H1 (cell line): ENCODE results near the gene SLC4A9. TPM values are rescaled to one million over a fixed set of nuclear protein-coding genes. Genes with fewer than 3 reads are reported as not detected.
A peak's percentile ranks its signal among the peaks of the same experiment; 100 is the strongest.

Experiments
- BRCA1 ChIP-seq: IDR thresholded peaks from 2 replicates; pipeline ENCODE4 v1.6.1; 2012; ENCODE audit warnings: low read depth, low read length, improper control_type of control experiment
- NRF1 ChIP-seq: IDR thresholded peaks from 2 replicates; pipeline ENCODE4 v1.6.1; 2011; ENCODE audit warnings: mild to moderate bottlenecking, low read depth, low read length, improper control_type of control experiment
- PHF8 ChIP-seq: fragments of 200-600 bp; sonication (generic); conservative IDR thresholded peaks from 2 replicates; pipeline ENCODE4 v1.7.1; 2012; ENCODE audit warnings: low read depth, mild to moderate bottlenecking, inconsistent platforms, low read length, moderate library complexity
- RNF2 ChIP-seq: fragments of 200-900, 300-1000 bp; sonication (generic); IDR thresholded peaks from 2 replicates; pipeline ENCODE4 v1.7.1; 2016; ENCODE audit warnings: borderline replicate concordance, low read depth, mild to moderate bottlenecking, antibody characterized with exemption, low read length; ENCODE audit not compliant: poor library complexity, severe bottlenecking; ENCODE audit errors: missing control alignments
- SIN3A ChIP-seq, 2 experiments: IDR thresholded peaks in 1 of 2; conservative IDR thresholded peaks in 1 of 2; 2 replicates each; pipeline ENCODE4 v1.6.1; 2011 to 2012; ENCODE audit warnings: low read length in 2 of 2, improper control_type of control experiment in 1 of 2, low read depth in 1 of 2, mild to moderate bottlenecking in 1 of 2
- SIRT6 ChIP-seq: IDR thresholded peaks from one replicate; pipeline ENCODE4 v1.7.1; 2012; ENCODE audit warnings: low read length, inconsistent platforms
- SIX5 ChIP-seq: IDR thresholded peaks from 2 replicates; pipeline ENCODE4 v1.6.1; 2011; ENCODE audit warnings: mild to moderate bottlenecking, low read depth, low read length
- TAF7 ChIP-seq: optimal IDR thresholded peaks from 2 replicates; pipeline ENCODE3; 2011; ENCODE audit warnings: low read depth, mild to moderate bottlenecking, inconsistent platforms, low read length, moderate library complexity, borderline replicate concordance
- TEAD4 ChIP-seq: IDR thresholded peaks from 2 replicates; pipeline ENCODE4 v1.6.1; 2012; ENCODE audit warnings: low read depth, low read length, inconsistent platforms, mixed read lengths
- YY1 ChIP-seq: IDR thresholded peaks from 2 replicates; pipeline ENCODE4 v1.6.1; 2011; ENCODE audit warnings: low read depth, mild to moderate bottlenecking, low read length
- polyA plus RNA-seq, 7 experiments: library from polyadenylated mRNA; depleted of rRNA in 3 of 7; stranded (reverse) in 5 of 7; unstranded in 2 of 7; fragments of >200 nt in 5 of 7; fragments of 200-250 nt in 2 of 7; gene quantifications; 1 replicate in 5 of 7; 2 replicates in 1 of 7; 4 replicates in 1 of 7; pipeline versions ENCODE4 v1.2.1 to v1.2.3, GENCODE V29; 2011 to 2013; ENCODE audit warnings: missing spikeins in 2 of 7, mixed read lengths in 2 of 7
- total RNA-seq: library from RNA; stranded (reverse); fragmentation: NEBNext Ultra II Directional; extraction: Animal tissue kit (Norgen Biotek cat#: 25700); gene quantifications from 2 replicates; pipeline ENCODE4 v1.2.1, GENCODE V29; 2021
- TF ChIP-seq, protein P1 (sequence below): fragments of 300-600 bp; sonication (generic); IDR thresholded peaks from 2 replicates; pipeline ENCODE4 v1.7.1; 2012; ENCODE audit warnings: low read length, moderate library complexity, mild to moderate bottlenecking, inconsistent platforms; ENCODE audit not compliant: insufficient replicate concordance

Gene SLC4A9
- total and polyA plus RNA-seq, 2 of the 8 experiments (the other 6 are each of a cell fraction or from before 2014, with no cell fraction given), result 0.15 to 0.28 TPM

DNA sequence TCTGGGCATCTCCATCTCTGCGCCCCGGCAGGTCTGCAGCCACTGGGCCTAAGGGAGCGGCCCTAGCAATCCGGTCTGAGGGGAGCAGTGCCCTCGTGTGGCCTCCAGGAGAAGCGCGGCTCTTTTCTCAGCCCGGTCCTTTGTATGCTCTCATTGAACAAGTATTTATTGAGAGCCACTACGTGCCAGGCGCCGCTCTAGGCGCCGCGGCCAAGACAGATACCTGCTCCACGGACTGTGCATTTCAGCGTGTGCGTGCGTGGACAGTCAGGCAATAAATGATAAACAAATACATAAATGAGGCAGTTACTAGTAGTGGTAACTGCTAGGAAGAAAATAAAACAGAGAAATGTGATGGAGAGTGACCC lies 2.3 kb upstream of the SLC4A9 start (continued):
- TF ChIP-seq YY1 (peak; percentile 61; the same call in 1 of the 2 replicates), TEAD4 (peak; percentile 3; the same call in 1 of the 2 replicates), SIN3A (conservative IDR thresholded peaks at IDR 0.05 in 1 of 2, IDR thresholded peaks at IDR 0.05 in 1 of 2; ENCODE audit: low read depth in 1 of 2, low read length in 2 of 2) (no peak), BRCA1 (no peak), NRF1 (no peak), RNF2 (no peak), SIX5 (no peak), PHF8 (no peak), TAF7 (peak; percentile 38), SIRT6 (no peak)
- TF ChIP-seq, protein P1, sequence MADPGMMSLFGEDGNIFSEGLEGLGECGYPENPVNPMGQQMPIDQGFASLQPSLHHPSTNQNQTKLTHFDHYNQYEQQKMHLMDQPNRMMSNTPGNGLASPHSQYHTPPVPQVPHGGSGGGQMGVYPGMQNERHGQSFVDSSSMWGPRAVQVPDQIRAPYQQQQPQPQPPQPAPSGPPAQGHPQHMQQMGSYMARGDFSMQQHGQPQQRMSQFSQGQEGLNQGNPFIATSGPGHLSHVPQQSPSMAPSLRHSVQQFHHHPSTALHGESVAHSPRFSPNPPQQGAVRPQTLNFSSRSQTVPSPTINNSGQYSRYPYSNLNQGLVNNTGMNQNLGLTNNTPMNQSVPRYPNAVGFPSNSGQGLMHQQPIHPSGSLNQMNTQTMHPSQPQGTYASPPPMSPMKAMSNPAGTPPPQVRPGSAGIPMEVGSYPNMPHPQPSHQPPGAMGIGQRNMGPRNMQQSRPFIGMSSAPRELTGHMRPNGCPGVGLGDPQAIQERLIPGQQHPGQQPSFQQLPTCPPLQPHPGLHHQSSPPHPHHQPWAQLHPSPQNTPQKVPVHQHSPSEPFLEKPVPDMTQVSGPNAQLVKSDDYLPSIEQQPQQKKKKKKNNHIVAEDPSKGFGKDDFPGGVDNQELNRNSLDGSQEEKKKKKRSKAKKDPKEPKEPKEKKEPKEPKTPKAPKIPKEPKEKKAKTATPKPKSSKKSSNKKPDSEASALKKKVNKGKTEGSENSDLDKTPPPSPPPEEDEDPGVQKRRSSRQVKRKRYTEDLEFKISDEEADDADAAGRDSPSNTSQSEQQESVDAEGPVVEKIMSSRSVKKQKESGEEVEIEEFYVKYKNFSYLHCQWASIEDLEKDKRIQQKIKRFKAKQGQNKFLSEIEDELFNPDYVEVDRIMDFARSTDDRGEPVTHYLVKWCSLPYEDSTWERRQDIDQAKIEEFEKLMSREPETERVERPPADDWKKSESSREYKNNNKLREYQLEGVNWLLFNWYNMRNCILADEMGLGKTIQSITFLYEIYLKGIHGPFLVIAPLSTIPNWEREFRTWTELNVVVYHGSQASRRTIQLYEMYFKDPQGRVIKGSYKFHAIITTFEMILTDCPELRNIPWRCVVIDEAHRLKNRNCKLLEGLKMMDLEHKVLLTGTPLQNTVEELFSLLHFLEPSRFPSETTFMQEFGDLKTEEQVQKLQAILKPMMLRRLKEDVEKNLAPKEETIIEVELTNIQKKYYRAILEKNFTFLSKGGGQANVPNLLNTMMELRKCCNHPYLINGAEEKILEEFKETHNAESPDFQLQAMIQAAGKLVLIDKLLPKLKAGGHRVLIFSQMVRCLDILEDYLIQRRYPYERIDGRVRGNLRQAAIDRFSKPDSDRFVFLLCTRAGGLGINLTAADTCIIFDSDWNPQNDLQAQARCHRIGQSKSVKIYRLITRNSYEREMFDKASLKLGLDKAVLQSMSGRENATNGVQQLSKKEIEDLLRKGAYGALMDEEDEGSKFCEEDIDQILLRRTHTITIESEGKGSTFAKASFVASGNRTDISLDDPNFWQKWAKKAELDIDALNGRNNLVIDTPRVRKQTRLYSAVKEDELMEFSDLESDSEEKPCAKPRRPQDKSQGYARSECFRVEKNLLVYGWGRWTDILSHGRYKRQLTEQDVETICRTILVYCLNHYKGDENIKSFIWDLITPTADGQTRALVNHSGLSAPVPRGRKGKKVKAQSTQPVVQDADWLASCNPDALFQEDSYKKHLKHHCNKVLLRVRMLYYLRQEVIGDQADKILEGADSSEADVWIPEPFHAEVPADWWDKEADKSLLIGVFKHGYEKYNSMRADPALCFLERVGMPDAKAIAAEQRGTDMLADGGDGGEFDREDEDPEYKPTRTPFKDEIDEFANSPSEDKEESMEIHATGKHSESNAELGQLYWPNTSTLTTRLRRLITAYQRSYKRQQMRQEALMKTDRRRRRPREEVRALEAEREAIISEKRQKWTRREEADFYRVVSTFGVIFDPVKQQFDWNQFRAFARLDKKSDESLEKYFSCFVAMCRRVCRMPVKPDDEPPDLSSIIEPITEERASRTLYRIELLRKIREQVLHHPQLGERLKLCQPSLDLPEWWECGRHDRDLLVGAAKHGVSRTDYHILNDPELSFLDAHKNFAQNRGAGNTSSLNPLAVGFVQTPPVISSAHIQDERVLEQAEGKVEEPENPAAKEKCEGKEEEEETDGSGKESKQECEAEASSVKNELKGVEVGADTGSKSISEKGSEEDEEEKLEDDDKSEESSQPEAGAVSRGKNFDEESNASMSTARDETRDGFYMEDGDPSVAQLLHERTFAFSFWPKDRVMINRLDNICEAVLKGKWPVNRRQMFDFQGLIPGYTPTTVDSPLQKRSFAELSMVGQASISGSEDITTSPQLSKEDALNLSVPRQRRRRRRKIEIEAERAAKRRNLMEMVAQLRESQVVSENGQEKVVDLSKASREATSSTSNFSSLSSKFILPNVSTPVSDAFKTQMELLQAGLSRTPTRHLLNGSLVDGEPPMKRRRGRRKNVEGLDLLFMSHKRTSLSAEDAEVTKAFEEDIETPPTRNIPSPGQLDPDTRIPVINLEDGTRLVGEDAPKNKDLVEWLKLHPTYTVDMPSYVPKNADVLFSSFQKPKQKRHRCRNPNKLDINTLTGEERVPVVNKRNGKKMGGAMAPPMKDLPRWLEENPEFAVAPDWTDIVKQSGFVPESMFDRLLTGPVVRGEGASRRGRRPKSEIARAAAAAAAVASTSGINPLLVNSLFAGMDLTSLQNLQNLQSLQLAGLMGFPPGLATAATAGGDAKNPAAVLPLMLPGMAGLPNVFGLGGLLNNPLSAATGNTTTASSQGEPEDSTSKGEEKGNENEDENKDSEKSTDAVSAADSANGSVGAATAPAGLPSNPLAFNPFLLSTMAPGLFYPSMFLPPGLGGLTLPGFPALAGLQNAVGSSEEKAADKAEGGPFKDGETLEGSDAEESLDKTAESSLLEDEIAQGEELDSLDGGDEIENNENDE, result no peak
